ENCODE results near the gene PSMB3. TPM values are rescaled to one million over a fixed set of nuclear protein-coding genes. Genes with fewer than 3 reads are reported as not detected.

PSMB3 gene
- total and polyA plus RNA-seq, 9 of the 15 experiments (the other 6 are each of a cell fraction or from before 2014, with no cell fraction given) = 460 to 2,775 (median 574) TPM

DNA sequence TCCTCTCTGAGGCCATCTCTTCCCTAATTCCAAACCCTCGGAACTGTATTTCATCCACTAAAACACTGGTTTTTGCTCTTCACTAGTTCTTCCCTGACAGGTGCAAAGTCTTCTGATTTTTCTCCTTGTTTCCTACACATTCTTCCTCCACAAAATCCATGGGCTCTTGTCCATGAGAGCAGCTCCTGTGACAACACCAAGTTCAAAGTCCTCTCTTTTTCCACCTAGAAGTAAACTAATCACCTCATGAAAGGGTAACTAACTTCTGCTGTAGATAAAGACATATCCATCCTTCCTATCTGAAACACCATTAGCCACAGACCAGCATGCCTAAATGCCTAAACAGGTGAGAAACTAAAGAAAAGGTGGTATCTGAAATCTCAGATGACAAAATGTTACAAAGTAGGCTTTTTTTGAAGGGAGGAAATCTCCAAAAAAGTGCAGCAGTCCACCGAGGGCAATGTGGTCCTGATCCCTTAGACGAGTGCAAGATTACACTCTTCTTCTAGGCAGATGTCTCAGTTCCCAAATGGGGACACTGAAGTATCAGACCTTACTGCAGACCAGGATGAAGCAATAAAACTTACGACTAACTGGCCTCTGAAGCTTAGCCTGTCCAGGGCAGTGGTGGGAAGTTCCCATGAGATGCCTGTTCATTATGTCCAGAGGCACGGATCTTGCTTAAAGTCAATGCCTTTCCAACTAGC lies 44.1 kb downstream of the PSMB3 start:
- CTCF ChIA-PET (ENCODE audit: low intra/inter-chr PET ratio) = no interaction called here
- BruUV-seq (replicated peaks) = no TSS peak
- 51% methylated on average over 5 of the region's 5 CpGs for WGBS (ENCODE audit: insufficient coverage, low coverage, missing lambda C conversion rate)
- peaks cover 20% of the 10 kb centered on the region in 2 experiments for H3K4me1 ChIP-seq (replicated peaks in 1 of 2; ENCODE audit: control insufficient read depth in 2 of 2, insufficient read depth in 2 of 2, low read length in 2 of 2)
- no peak overlapping the region for H3K9ac ChIP-seq (ENCODE audit: insufficient read depth in 1 of 2, low read depth in 2 of 2, low read length in 2 of 2)
- POLR2A ChIA-PET = interaction anchor here (2.5 kb wide), 1 partner anchor 8 kb away, joined by 19 read pairs; no protein-coding TSS in a partner anchor
- no peaks in the 10 kb centered on the region for H3K27me3 ChIP-seq (ENCODE audit: control insufficient read depth in 2 of 2, insufficient read depth in 2 of 2, low read length in 2 of 2)
- no peaks in the 10 kb centered on the region for H3K9me1 ChIP-seq (ENCODE audit: control insufficient read depth, insufficient read depth, low read length)
- H3K9me3 ChIP-seq (replicated peaks; ENCODE audit: control insufficient read depth, insufficient read depth, low read depth, low read length) = no peaks in the 10 kb centered on the region
- H2AFZ ChIP-seq (ENCODE audit: low read depth, low read length) = no peak overlapping the region
- peaks cover 10% of the 10 kb centered on the region; the same call in 1 of the 2 replicates for H4K20me1 ChIP-seq (replicated peaks; ENCODE audit: control insufficient read depth, insufficient read depth, low read length)
- peaks cover 35% of the 10 kb centered on the region for H3K36me3 ChIP-seq (ENCODE audit: control insufficient read depth, insufficient read depth, low read length)
- FAIRE-seq = no peak
- TF ChIP-seq ILK (tag; IDR thresholded peaks at IDR 0.05; ENCODE audit: borderline replicate concordance, low read depth) (no peak), ZNF507 (tag; conservative IDR thresholded peaks at IDR 0.05) (no peak), MTF1 (CRISPR knock-in tag; IDR thresholded peaks at IDR 0.05; ENCODE audit: borderline replicate concordance) (no peak), CBX3 (IDR thresholded peaks at IDR 0.05; ENCODE audit: borderline replicate concordance in 1 of 2, low read length in 2 of 2) (no peak), CAMTA2 (CRISPR knock-in tag; conservative IDR thresholded peaks at IDR 0.05) (no peak)
- TF ChIP-seq, protein P1, sequence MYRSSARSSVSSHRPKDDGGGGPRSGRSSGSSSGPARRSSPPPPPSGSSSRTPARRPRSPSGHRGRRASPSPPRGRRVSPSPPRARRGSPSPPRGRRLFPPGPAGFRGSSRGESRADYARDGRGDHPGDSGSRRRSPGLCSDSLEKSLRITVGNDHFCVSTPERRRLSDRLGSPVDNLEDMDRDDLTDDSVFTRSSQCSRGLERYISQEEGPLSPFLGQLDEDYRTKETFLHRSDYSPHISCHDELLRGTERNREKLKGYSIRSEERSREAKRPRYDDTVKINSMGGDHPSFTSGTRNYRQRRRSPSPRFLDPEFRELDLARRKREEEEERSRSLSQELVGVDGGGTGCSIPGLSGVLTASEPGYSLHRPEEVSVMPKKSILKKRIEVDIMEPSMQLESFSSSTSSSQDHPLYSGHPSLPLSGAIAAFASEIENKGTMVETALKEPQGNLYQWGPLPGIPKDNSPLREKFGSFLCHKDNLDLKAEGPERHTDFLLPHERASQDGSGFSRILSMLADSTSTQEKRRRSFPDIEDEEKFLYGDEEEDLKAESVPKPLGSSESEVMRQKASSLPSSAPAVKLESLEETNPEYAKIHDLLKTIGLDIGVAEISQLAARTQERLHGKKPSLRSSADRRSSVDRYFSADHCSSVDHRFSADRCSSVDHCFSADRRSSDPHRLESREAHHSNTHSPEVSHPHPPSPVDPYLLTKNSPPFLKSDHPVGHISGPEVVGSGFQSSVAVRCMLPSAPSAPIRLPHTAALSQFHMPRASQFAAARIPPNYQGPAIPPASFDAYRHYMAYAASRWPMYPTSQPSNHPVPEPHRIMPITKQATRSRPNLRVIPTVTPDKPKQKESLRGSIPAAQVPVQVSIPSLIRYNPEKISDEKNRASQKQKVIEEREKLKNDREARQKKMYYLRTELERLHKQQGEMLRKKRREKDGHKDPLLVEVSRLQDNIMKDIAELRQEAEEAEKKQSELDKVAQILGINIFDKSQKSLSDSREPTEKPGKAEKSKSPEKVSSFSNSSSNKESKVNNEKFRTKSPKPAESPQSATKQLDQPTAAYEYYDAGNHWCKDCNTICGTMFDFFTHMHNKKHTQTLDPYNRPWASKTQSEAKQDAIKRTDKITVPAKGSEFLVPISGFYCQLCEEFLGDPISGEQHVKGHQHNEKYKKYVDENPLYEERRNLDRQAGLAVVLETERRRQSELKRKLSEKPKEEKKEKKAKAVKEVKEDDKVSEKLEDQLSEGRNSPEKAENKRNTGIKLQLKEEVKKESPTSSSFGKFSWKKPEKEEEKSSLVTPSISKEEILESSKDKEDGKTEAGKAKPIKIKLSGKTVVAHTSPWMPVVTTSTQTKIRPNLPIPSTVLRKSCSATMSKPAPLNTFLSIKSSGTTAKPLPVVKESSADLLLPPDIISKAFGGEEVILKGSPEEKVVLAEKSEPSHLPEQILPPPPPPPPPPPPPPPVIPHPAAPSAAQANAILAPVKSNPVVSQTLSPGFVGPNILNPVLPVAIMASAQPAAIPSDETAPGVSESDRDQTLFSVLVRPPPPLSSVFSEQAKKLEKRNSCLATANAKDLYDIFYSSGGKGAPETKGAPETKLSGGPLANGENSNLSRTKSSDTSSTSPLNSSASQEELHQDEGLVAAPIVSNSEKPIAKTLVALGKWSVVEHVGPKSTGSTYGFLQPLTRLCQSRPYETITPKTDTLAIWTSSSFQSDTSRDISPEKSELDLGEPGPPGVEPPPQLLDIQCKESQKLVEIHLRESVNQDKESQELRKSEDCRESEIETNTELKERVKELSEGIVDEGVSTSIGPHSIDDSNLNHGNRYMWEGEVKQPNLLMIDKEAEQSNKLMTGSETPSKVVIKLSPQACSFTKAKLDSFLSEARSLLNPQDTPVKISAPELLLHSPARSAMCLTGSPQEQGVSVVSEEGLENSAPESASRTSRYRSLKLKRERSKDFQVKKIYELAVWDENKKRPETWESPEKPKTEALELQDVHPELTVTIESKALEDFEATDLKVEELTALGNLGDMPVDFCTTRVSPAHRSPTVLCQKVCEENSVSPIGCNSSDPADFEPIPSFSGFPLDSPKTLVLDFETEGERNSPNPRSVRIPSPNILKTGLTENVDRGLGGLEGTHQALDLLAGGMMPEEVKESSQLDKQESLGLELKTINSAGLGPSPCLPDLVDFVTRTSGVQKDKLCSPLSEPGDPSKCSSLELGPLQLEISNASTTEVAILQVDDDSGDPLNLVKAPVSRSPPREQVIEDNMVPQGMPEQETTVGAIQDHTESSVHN (IDR thresholded peaks at IDR 0.05; ENCODE audit: borderline replicate concordance in 1 of 2, low read depth in 1 of 2) = no peak
- in situ Hi-C loops (cut with MboI) = no loop called here
- DNase-seq (ENCODE audit: extremely low read depth in 1 of 4, low spot score in 3 of 4) = no peak
- no peak for ATAC-seq
- peaks cover 42% of the 10 kb centered on the region for H3K79me2 ChIP-seq (ENCODE audit: control insufficient read depth, insufficient read depth, low read length)
- no peak overlapping the region for H3K27ac ChIP-seq (ENCODE audit: extremely low read depth, low read depth, low read length)
- intact Hi-C loops (cut with micrococcal nuclease) = no loop called here
- H3K4me3 ChIP-seq = no peak overlapping the region
- H3K4me2 ChIP-seq (ENCODE audit: insufficient read depth, low read length) = peak overlapping the region; percentile 93; the same call in 1 of the 2 replicates

Data from K562 (cell line).